ENCODE data around the gene OR10D3.

GRCh38 chr11:124222407-124222806 is 39.3 kb downstream of the OR10D3 start:
- no peak for TF ChIP-seq POLR2A (IDR thresholded peaks at IDR 0.05)
- TF ChIP-seq, protein P1, sequence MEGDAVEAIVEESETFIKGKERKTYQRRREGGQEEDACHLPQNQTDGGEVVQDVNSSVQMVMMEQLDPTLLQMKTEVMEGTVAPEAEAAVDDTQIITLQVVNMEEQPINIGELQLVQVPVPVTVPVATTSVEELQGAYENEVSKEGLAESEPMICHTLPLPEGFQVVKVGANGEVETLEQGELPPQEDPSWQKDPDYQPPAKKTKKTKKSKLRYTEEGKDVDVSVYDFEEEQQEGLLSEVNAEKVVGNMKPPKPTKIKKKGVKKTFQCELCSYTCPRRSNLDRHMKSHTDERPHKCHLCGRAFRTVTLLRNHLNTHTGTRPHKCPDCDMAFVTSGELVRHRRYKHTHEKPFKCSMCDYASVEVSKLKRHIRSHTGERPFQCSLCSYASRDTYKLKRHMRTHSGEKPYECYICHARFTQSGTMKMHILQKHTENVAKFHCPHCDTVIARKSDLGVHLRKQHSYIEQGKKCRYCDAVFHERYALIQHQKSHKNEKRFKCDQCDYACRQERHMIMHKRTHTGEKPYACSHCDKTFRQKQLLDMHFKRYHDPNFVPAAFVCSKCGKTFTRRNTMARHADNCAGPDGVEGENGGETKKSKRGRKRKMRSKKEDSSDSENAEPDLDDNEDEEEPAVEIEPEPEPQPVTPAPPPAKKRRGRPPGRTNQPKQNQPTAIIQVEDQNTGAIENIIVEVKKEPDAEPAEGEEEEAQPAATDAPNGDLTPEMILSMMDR (IDR thresholded peaks at IDR 0.05) = no peak

All from adrenal gland (tissue), 5 donors.